ENCODE results near the gene UBE2I.
"Not testable (repeated sequence)": the region's sequence is repeated elsewhere in the genome, so short reads cannot be mapped to it uniquely, and the experiment has no call there.

UBE2I gene

DNA sequence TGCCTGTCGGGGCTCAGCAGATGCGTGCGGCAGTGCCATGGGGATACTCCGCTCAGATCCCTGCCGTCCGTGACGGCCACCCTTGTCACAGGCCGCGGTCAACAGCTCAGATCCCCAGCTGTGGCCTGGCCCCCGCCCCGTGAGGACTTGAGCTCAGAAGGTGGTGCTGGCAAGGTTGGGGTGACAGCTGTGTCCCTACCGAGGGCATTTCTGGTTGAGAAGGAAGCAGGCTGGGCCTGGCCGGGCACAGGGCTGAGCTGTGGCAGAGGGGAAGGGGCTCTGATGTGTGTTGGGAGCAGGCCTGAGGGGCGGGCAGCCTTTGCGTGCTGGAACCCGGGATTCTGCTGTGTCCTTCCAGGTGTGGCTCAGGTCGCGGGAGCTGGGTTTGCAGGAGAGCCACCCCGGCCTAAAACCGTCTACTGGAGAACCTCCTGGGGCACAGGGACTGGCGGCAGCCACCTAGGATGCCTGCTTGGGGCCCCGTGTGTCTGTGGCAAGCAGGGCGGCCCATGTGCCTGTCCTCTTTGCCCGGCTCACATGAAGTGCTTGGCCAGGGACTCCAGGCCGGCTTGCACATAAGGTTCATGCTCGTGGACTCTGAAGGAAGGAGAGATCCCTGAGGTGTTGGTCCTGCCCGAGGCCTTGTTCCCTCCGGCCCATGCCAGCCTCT lies 5.1 kb downstream of the UBE2I start:
- DNase-seq, result no peak

DNA sequence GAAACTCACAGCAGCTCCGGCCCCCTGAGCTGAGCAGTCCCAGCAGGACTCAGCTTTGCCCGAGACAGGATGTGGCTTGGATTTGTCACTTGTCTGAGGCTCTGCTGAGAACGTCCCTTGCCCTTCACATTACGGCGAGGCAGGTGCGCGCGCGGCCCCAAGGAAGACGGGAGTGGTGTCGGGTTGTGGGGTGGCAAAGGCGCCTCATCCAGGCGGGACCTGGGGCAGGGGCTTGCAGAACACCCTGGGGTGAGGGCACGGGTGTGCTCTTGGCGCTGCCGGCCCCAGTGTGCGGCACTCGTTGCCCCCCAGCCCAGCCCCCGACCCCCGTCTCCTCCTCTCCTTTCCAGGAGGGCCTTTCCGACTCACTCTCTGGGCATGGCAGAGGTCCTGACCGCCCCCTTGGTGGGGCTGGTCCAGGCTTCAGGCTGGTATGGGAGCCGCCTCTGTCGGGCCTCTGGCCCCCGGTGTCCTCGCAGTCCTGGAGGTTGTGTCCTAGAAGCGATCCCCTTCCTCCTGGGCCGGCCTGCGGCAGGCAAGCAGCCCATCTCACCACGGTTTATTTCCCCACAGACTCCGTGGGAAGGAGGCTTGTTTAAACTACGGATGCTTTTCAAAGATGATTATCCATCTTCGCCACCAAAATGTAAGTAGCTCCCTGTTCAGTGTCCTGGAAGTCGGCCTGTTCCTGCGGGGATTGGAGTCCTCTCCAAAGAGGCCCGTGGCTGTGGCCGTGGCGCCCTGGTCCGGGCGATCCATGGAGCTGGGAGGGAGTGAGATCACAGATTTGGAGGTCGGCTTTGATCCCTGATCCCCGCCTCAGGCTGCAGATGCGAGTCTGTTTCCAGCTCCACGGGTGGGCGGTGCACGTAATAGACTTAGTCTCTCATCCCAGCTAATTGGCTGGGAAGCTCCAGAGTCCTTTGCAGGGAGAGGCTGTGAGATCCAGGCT lies 5.9 kb downstream of the UBE2I start:
- no peak for DNase-seq

DNA sequence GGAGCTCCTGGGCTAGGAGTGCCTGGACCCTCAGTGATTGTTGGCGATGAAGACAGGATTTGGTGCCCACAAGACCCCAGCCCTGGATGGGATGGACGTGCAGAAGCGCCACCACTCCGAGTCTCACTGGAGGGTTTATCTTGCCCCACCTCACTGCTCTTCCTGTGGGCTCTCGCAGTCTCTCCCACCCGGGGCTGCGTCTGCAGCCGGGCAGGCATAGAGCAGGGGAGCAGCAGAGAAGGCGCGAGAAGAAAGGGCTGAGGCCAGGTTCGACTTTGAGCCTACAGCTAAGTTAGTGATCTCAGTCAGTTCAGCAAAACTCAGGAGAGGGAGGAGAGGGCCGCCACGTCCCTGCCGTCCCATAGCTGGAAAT lies 6.6 kb downstream of the UBE2I start:
- DNase-seq, result no peak

DNA sequence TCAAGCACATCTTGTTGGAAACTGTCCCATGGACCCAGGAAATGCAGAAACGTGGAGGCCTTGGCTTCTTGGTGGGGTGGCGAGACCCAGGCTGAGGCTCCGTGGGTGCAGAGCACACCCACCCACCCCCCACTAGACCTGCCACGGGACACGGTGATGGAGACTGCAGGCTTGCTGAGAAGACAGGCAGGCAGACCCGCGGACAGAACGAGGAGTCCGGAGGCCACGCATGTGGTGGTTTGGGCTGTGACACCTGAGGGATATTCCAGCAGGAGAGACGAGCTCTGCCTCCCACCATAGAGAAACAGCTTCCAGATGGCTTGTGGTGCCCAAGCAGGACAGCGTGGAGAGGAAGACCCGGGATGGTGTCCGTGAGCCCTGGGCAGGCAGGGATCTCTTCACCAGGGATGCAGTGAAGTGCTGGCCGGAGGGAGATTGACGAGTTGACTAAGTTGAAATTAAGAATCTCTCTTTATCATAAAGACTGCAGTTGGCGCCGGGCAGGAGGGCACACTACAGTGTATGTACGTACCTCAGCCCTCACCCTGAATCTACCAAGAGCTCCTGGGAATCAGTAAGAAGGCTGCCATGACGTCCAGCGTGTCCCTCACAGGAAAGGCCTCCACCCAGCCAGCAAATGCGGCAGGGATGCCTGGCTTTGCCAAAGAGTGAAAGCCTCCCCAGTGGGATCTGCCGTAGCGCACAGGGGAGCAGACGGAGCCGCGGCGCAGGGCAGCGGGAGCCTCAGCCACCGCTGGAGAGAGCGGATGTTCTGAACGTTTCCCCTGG lies 8.2 kb downstream of the UBE2I start:
- no peak for DNase-seq

DNA sequence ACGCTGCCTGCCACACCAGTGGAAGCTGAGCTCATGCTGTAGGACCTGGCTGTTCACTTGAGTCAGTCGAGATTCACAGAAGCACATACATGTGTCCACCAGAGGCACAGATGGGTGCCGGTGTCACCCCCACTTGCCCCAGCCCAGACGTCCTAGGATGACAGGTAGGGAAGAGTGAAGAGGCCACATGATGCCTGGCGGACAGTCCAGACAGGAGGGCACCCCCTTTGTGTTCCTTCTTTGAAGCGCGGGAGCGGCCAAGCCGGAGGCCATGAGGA lies 8.8 kb downstream of the UBE2I start:
- DNase-seq, result no peak

DNA sequence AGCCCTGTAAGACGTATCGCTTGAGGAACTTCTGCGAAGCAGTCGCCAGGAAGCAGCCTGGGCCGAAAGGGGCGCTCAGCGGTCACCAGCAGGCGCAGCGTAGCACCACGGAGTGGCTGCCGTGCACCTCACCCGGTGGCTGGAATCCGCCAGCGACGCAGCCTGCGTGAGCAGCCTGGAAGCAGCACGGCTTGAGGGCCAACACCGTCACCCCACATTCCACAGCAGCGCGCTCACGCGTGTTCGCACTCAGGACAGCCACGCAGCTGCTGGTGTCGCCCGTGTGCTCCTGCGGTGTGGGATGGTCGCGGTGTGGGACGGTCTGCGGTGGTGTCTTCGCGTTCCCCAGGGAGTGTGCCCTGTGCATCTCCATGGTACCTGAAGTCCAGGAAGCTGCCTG lies 9.6 kb downstream of the UBE2I start:
- DNase-seq, result no peak

DNA sequence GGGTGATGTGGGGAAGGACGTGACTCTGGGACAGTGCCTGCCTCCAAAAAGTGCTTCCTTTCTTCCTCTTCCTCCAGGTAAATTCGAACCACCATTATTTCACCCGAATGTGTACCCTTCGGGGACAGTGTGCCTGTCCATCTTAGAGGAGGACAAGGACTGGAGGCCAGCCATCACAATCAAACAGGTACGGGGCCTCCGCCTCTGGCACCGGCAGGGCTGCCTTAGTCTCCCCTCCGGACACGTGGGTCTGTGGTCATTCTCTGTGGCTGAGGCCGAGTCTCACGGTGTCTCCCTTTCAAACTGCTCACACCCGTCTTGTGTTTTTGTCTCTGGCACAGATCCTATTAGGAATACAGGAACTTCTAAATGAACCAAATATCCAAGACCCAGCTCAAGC lies 10.7 kb downstream of the UBE2I start:
- no peak for DNase-seq

DNA sequence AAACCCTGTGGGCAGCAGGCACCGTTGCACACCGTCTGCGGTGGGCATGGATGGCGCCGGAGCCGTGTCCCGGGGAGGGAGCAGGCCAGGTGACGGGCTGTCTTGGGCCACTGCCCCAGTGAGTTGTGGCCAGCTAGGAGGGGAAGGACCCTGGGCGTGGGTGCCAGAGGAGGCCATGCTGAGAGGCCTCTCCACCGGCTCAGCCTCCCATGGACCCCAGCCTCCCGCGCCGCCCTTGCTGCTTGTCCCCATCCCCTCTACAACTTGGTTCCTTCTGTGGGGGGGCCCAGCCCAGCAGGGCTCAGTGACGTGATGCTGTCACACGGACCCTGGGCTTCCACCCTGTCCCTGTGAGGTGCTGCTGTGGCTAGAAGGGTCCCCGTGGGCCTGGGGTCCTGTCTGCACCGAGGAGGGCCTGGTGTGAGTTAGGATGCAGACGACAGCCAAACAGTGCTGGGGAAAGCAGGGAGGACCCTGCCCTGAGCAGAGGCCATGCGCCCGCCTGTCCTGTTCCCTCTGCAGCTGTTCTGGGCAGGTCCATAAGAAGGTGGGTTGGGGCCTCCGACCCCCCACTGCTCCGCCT lies 11.3 kb downstream of the UBE2I start:
- DNase-seq, result no peak

DNA sequence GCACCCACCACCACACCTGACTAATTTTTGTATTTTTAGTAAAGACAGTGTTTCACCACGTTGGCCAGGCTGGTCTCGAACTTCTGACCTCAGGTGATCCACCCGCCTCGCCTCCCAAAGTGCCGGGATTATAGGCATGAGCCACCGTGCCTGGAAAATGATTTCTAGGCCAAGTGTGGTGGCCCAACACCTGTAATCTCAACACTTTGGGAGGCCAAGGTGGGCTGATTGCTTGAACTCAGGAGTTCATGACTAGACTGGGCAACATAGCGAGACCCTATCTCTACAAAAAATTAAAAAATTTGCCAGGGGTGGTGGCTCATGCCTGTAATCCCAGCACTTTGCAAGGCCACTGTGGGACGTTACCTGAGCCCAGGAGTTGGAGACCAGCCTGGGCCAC lies 13.0 kb downstream of the UBE2I start:
- DNase-seq, result no peak

DNA sequence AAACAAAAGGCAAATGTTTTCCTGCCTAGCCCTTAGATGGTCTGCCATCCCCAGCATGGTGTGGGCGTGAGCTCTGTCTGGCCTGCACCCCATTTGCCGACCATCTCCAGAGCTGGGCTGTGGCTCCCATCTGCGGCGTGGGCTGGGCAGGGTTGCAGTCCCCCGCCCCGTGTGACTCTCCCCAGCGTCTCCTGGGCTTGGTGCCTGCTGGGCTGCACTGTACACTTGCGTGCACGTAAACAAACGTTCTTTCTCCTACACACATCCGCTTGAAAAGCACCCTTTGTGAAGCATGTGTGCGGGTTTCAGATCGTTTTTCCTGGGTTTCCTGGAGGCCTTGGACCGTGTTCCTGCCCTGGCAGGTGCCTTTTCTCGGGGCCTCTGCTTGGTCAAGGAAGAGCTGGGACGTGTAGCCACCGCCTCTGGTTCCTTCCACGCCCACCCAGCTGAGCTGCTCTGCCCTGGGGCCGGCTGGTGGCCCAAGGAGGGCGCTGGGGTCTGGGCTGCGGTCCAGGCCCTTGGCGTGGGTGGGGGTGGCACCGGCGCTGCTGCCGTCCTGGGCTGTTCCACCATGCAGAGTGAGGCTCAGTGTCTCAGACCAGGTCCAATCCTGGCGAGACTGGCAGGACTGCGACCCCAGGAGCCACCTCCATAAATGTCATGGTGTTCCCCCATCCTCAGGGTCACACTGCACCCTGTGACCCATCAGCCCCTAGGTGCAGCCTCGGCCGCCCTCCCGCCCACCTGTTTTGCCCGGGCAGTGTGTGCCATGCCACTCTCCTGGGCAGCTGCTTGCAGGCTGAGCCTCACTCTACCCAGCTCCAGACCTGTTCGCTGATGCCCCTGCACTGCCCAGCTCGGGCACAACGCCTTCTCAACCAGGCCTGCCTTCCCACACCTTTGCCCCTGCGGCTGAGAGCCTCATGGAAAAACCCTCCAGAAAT lies 14.1 kb downstream of the UBE2I start:
- DNase-seq, result no peak

DNA sequence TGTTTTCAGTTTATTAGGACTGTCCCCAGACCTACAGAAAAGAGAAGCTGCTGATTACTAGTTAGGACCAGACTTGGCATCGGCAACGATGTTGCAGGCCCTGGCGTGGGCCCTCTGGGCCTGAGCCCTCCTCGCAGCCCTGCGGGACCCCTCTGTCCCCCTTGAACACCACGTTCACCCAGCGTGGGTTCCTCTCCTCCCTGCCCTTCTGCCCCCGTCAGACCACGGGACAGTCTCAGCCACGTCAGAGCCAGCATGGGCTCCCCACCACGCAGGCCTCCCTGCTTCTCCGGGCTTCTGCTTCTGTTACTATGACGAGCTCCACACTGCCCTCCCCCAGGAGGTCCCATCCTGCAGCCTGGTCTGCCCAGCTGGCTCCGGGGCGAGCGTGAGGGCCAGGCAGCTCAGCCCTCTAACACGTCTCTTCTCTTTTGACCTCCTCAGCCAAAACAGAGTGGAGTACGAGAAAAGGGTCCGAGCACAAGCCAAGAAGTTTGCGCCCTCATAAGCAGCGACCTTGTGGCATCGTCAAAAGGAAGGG lies 14.9 kb downstream of the UBE2I start:
- DNase-seq, result no peak

DNA sequence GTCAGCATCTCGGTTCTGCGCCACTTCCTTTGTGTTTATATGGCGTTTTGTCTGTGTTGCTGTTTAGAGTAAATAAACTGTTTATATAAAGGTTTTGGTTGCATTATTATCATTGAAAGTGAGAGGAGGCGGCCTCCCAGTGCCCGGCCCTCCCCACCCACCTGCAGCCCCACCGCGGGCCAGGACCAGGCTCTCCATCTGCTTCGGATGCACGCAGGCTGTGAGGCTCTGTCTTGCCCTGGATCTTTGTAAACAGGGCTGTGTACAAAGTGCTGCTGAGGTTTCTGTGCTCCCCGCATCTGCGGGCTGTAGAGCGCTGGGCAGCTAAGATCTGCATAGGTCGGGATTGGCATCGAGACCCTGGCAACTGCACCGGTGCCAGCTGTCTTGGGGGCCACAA lies 15.8 kb downstream of the UBE2I start:
- DNase-seq, result no peak

DNA sequence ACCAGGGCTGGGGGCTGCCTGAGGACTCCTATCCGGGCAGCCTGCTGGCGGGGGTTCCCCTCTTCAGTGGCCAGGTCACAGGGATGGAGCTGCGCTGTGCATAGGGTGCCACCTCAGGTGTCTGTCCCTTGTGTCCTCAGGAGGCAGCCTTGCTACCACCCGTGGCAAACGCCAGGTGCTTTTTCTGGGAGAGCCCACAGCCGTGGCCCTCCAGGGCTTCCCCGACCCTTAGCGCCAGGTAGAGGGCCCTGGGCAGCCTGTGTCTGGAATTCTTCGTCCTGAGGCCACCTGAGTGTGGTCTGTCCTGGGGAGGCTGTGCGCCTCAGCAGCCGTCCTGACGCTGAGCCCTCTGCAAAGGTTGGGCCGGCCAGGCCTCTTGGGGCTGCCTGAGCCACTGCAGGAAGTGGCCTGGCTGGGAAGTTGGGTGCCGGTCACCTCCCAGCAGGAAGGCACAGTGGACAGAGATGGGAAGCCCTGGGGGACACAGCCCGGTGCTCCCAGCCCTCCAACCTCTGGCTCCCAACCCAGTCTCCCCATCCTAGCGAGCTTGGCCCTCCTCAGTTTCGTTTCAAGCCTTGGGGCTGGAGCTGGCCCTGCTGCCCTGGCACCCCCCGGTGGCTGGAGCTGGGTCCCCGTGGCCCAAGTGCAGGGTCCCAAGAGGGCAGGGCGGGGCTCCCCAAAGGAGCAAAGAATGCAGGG lies 16.4 kb downstream of the UBE2I start:
- DNase-seq, result no peak

DNA sequence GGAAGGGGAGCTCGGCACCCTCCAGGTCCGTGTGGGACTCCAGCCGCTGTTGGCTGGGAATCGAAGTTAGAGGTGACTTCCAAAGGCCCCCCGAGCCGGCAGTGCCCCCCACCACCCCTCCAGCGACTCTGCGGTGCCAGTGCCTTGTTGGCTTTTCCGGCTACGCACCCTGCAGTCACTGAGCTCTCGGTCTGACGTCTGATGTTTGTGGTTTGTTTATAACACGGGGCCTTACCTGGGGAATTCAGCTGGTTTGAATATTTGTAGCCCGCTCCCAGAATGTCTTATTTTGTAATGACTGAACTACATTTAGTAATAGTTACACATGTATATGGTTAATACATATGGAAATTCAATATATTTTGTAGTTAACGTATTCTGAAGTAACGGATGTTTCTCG lies 17.0 kb downstream of the UBE2I start:
- no peak for DNase-seq

DNA sequence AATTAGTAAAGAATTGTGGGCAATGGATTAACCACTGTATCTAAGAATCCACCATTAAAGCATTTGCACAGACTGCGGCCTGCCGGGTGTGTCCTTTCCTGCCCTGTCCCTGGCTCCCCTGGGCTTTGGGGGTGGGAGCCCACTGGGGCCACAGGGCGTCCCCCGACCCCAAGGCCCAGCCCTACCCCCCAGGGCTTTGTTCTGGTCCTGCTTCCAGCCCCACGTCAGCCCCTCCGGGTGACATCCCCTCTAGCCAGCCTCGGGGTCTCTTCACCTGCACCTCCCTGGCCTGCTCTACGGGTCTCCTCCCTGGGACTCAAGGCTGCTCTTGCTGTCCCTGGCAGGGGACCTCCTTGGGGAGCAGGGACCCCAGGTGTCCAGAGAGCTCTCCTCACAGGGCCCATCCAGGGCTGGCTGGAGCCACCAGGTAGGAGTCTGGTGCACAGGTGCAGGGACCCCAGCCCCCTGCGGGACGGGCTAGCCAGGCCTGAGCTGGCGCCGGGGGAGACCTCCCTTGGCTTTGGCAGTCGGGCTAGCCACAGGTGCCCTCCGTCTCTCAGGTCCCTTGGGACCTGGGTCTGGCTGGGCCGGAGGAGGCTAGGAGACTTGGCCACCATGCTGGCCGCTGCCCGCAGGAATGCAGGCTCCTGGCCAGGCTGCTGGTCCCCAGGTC lies 17.6 kb downstream of the UBE2I start:
- DNase-seq, result no peak

DNA sequence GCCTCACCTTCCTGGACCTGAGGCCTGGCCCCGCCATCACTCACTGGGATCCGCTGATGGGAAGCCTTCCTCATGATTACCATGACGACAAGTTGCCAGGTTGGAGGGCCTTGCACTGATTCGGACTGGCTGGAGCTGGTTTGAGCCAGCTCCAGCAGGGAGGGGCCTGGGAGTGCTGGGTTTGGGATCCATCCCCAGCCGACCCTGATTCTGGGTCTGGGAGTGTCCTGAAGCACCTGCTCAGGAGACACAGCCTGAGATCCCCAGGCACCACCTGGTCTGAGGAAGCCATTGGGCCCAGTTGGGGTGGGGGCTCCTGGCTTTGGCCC lies 18.1 kb downstream of the UBE2I start:
- DNase-seq, result no peak

DNA sequence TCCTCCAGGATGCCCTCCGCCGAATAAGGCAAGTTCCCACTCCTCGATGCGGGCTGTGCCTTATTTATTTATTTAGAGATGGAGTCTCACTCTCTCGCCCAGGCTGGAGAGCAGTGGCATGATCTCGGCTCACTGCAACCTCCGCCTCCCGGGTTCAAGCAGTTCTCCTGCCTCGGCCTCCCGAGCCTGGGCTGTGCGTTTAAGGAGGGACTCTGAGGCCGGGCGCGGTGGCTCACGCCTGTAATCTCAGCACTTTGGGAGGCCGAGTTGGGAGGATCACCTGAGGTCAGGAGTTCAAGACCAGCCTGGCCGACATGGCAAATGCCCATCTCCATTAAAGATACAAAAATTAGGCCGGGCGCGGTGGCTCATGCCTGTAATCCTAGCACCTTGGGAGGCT lies 18.7 kb downstream of the UBE2I start:
- not testable (repeated sequence) for DNase-seq

DNA sequence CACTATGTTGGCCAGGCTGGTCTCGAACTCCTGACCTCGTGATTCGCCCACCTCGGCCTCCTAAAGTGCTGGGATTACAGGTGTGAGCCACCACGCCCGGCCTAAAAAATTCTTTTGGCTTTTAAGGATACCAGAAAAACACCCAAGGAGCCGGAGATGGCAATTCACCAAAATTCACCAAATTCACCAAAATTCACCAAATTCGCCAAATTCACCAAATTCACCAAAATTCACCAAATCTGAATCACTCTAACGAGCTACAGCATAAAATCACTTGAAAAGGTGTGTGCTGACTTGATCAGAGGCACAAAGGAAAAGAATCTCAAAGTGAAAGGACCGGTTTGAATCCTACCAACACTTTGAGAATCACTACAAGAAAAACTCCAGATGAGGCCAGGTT lies 19.5 kb downstream of the UBE2I start:
- not testable (repeated sequence) for DNase-seq

DNA sequence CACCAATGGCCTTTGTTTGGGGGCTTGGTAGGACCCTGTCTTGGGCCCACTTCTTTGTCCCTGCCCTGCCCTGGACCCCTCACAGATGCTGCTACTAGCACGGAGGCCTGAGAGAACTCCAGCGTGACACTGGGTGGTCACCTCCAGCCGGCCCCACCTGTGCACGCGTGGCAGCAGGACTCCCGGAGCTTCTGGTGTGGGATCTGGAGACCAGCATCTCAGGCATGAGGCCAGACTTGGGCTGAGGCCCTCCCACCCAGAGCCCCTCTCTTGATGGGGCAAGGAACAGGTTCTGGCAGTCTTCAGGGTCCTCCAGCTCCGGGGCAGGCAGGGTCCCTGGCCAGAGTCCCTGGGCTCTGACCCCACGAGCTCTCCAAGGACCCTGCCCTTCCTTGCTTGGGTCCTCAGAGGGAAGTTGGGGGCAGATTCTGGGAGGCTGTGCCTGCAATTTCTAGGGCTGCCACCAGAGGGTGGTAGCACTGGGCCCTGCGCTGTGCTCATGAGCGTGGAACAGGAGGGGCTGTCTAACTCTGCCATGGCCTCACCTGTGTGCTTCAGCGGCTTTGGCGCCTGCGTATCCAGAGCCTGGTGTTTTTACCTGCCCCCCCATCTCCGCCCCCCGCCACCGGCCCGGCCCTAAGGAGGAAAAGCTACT lies 21.0 kb downstream of the UBE2I start:
- no peak for DNase-seq

DNA sequence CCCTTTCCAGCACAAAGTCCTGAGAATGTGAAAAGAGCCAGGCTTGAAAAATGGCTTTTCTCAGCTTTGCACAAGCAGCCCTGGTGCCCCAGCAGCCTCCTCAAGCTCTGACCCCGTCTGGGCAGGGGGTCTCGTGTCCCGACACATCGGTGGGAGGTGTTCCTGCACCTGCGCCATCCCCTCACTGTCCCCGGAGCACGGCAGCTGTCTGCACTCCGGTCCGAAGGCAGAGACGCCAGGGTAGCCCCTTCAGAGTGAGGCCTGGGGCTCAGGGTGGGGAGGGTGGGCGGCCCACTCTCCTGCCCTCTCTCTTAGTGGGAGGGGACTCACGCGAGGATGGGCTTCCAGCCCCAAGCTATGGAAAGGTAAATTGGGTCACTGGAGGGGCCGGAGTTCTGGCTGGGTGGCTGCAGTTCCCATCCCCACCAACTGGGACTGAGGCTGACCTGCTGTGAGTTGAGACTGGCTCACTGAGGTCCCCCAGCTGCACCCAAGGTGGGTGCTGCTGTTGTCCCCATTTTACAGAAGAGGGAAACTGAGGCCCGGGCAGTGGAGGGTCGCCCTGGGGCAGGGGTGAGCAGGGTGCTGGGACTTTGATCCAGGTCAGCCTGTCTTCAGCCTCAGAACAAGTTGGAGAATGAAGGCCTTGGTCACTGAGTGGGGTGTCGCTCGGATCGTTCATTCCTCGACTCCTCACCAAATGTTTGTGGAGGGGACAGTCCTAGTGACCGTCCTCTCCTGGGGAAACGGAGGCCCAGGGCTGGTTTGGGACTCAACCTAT lies 21.7 kb downstream of the UBE2I start:
- DNase-seq, result no peak
